Stimulated activated CD8-positive, alpha-beta memory T cell treated with anti-CD3 and anti-CD28 coated beads, Interleukin-4, amount 100 ng/mL, for 1 hour (primary cell): ENCODE results near the gene RGS3.

ENCODE experiments used
- DNase-seq, 2 donors: peaks; one replicate each; pipeline ENCODE4 v3.0.0-alpha.2; 2020; ENCODE audit warnings: low read depth in 2 of 2, low spot score in 1 of 2

The RGS3 gene

DNA sequence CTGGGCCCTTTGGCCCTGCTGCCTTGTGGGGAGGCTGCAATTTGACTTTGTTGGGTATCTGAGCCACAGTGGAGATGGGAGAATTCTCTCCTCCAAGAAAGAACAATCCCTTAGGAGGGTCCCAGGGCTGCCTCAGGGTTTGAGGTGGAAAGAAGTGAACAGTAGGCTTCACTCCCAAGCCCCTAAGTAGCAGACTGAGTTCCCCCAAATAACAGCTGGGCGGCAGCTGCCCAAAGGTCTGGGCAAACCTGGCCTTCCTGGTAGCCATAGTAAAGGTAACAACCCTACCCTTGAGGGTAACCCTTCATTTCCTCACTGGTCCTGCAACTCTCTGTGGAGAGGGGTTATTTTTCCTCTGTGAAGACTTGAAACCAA lies 746 bp downstream of the RGS3 start:
- DNase-seq = no peak

DNA sequence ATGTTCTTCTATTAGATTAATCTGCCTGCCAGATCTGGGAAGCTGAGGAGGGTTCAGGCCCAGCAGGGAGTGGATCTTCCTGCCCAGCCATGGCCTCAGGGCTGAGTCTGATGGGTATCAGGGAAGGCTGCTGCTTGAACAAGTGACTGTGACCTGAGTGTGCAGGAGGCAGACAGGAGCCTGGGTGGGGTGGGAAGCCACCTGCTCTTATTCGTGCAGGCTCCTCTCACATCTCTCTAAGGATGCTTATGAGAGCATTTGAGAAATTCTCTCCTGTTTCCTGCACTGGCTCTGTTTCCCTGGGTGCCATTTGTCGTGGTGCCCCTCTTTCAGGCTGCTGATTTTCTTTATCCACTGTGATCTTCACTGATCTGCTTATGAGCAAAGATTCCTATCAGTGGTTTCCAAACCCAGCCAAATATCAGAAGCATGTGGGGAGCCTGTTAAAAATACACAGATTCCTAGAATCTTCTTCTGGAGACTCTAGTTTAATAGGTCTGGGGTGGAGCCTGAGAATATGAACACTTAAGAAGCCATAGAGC lies 2.1 kb downstream of the RGS3 start:
- no peak for DNase-seq

DNA sequence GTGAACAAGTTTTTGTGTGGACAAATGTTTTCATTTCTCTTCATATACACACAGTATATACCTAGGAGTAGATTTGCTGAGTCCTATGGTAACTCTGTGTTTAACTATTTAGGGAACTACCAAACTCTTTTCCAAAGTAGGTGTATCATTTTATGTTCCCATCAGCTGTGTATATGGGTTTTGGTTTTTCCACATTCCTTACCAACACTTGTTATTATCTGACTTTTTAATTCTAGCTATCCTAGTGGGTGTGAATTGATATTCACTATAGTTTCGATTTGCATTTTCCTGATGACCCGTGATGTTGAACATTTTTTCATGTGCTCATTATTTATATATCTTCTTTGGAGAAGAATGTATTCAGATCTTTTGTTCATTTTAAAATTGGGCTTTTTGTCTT lies 3.7 kb downstream of the RGS3 start:
- DNase-seq = no peak

DNA sequence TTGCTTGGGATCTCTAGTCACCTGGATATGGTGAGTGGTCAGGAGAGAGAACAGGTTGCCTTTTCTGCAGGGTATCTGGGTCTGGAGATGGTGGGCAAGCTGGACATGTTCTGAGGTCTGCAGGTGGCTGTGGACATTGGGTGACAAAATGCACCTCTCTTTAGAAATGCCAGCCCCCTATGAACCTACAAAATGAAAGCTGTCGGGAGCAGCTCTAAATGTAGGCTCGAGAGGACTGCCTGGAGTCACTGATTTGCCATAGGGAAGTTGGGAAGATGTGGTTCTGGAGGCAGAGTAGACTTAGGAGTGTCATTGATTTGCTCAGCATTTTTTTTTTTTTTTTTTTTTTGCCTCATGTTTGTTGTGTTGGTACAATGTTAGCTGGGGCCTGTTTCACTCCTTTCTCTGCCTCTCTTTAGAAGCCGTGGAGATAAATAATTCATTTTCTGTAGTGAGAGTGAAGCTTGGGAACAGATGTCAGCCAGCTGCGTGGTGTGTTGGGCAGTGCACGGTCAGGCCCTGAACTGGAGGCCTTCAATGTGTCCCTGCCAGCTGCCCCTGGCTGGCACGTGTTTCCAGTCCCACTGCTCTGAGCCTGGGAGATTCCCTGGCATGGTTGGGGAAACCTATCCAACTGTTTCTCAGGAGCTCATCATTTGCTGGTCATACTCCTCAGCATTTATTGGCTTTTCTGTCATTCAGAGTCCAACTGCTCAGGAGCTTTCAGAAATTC lies 5.4 kb downstream of the RGS3 start:
- no peak for DNase-seq

DNA sequence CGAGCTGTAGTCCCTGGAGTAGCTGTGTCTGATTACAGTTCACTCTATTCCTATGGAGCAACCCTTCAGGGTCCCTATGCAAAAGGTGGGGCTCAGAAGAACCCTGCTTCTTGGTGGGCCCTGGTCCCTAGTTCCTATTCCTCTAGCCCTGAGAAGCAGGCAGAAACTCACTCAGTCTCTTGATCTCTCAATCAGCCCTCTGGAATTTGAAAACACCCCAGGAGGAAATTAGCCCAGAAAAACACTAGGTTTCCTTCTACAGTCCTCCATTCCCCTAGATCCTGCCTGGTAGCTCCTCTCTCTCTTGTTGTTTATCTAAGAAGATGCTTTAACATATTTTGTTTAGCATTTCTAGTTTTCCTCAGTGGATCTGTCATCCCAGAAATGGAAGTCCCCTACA lies 7.6 kb downstream of the RGS3 start:
- no peak for DNase-seq

DNA sequence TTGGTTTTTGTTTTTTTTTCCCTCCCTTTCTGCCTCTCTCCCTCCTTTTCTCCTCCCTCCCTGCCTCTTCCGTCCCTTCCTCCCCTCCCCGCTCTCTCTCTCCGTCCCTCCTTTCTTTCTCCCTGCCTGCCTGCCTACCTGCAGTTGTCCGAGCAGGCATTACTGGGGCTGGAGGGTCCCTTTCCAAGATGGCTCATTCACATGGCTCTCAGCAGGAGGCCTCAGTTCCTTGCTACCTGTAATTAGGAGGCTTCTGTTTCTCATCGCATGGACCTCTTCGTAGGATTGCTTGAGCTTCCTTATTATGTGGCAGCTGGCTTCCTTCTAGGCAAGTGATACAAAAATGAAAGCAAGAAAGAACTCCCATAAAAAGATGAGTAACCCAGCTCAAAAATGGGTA lies 8.0 kb downstream of the RGS3 start:
- no peak for DNase-seq

DNA sequence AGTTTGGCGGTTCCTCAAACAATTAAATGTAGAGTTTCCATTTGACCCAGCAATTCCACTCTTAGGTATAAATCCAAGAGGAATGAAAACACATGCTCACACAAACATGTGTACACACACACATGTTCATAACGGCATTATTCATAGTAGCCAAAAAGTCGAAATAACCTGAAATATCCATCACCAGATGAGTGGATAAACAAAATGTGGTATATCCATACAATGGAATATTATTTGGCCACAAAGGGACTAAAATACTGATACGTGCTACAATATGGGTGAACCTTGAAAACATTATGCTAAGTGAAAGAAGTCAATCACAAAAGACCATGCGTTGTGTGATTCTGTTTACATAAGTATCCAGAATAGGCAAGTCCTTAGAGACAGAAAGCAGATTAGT lies 8.7 kb downstream of the RGS3 start:
- DNase-seq = no peak

DNA sequence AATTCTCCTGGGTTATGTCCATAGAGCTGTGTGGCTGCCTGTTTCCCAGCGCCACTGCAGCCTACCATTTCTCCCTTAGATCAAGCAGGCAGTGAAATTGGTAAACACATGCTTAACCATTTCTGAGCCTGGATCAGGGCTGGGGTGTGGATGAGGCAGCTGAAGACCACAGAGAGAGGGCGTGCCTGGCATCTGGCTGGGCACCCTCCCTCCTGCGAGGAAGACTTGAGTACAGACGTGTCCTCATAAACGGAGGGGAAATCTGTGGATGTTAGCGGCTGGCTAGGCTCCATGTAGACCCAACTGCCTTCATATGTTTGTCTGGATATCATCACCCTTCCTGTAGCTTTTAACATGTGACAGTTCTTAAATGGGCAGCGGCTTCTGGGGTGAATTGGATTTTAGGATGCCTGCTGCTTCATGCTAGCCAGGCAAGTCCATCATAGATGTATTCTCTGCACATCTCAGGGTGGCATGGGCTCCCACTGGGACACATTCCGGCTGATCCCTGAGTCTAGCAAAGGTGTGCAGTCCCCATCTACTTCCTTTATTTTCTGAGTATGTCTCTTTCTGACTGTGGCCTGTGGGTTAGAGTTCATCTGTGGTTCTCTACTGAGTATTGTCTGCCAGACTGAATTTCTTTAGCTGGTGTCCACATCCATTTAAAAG lies 11.0 kb downstream of the RGS3 start:
- no peak for DNase-seq

DNA sequence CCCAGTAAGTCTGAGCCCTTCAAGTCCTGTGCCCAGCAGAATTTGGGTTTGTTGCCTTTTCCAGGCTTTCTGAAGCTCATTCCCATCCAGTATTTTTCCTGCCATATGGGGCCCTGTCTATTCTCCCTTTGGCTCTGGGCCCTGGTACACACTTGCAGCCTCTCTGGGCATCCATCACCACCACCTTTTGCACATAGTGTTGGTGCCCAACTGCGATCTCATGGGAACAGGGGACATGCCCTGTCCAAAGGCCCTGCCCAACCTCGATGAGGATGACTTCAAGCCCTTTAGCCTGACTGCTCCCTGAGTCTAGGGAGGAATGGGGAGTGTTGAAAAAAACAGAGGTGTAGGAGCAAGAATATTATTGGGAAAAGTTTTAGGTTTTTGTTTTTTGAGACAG lies 11.5 kb downstream of the RGS3 start:
- no peak for DNase-seq

DNA sequence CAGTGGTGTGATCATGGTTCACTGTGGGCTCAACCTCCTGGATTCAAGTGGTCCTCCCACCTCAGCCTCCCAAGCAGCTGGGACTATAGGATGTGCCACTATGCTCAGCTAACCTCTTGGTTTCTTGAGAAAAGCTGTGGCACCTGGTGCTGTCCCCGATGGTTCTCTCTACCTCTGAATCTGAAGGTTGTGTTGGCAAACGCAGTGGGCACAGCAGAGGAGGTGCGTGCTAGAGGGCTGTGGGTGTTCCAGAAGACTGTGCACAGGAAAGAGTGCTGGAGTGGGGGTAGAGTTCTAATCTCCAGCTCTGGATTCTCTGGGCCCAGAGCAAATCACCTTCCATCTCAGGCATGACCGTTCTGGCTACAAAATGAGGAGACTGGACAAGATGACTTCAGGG lies 12.5 kb downstream of the RGS3 start:
- DNase-seq = no peak

DNA sequence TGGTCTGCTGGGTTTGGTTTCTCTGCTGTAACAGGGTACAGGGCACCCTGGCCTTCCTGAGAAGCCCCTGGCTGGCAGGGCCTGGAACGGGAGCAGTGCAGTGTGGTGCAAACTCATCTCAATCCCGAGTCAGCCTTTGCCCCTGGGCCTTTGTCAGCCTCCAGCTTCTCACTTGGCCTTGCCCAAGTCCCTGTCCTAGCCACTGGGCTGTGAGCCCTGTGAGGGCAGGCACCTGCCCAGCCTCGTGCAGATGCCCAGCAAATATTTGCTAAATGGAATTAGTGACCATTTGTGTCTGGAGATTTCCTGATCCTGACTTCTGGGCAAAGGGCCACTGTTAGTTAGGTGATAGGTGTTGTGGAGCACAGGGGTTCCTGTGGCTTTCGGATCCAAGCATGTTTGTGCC lies 13.0 kb downstream of the RGS3 start:
- DNase-seq = no peak

DNA sequence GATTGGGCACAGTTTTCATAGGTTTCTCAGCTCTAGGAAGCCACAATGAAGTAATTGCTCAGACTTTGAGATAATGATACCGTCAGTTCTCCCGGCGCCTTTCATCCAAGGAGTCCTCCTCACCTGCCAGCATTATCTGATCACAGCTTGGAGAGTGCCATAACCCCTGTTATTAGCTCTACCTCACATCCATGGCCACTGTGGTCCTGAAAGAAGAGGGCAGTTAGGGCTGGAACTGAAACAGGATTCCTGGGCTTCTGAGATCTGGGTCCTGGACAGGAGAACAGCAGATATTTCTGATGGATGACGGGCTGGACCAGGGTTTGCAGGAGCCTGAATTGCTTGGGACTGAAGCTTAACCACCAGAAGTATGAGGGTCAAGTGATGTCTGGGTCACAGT lies 13.5 kb downstream of the RGS3 start:
- DNase-seq = no peak

DNA sequence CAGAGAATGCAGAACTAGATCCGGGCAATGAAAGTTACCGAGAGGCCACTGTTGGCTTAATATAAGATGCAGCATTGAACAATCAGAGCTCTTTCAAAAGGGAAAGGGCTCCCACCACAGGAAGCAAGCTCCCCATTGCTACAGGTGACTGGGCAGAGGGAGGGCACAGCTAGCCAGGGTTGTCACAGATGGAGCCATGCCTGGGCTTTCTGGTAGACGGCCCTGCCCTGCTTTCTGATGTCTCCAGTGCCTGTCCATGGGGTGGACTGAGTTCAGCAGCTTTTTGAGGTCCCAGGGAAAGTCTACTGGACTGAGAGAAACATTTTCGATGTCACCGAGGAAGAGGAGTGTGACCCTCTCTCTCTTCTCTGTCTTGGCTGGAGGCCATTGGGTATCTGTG lies 14.1 kb downstream of the RGS3 start:
- no peak for DNase-seq

DNA sequence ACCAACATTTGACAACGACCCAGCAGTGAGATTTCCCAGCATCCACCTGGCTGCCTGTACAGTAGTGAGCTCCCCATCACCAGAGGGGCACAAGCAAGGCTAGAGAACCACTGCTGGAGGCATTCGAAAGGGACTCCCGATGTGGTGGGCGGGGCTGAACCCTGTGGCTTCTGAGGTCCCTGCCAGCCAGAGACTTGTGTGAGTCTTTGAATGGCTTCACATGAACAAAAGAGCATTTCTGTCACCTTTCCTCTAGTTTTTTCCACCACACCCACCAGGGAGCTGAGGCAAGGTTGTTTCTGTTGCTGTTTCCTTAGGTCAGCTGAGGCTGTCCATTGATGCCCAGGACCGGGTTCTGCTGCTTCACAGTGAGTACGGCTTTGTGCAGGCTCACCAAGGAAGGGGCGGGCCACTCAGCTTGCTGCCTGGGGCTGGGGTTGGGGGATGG lies 15.7 kb downstream of the RGS3 start:
- peak in 1 of 2 donors; percentile 17 for DNase-seq

DNA sequence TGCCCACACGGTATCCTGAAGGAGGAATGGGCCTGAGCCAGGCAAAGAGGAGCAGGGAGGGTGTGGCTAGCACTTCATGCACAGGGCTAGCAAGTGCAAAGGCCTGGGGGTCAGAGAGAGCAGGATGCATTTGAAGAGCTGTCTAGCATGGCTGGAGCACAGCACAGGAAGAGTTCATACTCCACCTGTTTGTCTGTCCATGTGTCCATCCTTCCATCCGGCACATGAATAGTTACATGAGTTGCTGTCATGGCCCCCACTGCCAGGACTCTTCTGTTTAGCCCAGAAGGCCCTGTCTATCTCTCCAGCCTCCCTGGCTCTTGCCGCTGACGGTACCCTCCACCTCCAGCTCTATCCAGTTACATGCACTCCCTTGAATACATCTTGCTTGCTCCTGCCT lies 17.1 kb downstream of the RGS3 start:
- DNase-seq = no peak

DNA sequence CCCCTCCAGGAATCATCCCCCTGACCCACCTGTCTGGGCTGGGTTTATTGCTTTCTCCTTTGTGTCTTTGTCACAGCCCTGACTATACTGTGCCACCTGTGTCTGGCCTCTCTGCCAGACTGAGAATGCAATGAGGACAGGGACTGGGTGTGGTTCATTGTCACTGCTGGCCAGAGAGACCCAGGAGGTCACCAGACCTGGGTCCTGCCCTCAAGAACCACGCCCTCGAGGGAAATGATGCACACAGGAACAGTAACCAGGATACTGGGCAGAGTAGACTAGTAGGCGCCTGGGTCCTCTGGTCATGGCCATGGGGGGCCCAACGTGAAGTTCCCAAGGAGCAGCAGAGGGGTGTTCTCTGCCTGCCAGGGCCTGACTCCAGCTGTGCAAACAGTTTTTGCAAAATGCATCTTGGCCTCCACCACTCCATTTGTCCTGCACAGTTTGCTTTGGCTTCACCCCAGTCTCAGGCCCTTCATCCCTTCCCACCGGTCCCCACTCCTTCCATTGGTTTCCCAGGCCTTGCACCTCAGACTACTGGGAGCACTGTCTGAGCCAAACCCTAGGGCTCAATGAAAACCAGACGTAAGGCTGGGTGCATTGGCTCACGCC lies 17.8 kb downstream of the RGS3 start:
- no peak for DNase-seq

DNA sequence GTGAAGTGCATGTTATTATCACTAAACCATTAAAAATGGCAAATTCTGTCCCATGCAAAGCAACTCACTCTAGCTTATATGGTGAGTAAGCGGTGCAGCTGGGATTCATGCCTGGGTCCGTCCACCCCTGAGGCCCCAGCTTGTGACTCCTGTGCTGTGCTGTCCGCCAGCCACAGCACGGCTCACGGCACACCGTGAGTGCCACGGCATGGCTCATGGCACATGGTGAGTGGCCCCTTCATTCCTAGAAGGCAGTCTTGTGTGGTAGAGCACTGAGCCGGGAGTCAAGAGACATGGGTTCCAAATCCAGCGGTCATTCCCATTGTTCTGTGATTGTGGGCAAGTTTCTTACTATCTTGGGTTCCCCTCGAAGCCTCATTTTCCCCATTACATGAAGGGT lies 18.8 kb downstream of the RGS3 start:
- DNase-seq = no peak

DNA sequence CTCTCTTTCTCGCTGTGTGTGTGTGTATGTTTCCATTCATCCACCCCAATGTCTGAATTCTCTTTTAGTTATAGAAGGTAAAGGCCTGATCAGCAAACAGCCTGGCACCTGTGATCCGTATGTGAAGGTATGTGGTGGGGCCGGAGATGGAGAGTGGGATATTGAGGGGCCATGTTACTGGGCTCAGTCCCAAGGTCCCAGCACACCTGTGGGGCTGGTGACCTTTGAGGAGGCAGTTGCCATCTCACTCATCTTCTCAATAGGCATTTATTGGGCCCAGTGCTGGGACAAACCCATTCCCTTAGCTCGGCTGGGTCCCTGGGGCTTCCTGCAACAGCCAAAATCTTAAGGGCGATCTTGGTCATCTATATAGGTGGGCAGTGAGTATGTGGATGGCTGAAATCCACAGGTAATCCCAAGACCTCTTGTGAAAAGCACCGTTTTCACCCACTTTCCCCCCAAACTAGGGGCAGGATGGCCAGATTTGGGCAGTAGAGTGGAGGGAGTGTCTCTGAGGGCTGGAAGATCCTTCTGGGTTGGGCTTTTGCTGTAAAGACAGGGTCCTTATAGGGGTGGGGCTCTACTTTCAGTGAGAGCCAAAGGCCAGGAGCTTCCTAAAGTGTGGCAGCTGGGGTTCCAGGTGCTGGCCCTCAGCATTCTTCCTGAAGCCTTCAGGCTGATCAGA lies 19.6 kb downstream of the RGS3 start:
- DNase-seq = no peak

DNA sequence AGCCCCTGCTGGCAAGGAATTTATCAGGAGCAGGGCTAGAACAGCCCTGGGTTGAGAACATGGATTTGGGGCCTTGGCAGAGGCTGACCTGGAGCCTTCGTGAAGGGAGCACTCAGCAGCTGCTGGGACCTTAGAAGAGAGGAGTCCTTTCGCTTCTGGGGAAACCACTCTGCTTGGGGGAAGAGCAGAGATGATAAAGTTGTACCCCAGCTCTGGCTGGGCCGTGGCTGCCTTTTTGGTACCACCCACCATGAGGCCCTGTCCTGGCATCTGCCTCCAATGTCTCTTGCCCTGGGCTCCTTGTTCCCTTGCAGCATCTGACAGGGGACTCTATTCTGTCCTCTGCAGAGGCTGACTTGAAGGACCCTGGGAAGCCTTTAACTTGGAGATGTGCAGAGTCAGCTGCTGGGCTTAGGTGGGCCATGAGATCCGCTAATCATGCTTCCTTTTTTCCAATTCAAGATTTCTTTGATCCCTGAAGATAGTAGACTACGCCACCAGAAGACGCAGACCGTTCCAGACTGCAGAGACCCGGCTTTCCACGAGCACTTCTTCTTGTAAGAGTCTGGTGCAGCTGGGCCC lies 20.2 kb downstream of the RGS3 start:
- no peak for DNase-seq

DNA sequence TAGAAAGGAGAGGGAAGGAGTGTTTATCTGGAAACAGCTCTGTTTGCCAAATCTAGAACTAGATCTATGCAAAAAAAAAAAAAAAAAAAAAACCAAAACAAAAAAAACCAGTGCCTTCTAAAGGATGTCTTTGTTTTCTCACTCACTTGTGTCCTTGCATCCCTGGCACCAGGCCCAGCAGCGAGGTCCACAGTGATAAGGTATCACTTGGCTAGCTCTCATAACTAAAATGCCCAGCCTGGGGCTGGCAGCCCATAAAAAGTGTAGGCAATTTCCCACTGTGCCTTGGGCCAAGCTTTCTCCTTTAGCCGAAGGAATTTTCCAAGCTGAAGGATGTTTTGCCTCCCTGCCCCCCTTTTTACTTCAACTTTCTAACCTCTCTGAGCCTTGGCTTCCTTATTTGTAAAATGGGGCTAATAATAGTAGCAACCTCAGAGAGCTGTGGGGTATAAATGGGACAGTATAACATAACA lies 20.8 kb downstream of the RGS3 start:
- DNase-seq = no peak

DNA sequence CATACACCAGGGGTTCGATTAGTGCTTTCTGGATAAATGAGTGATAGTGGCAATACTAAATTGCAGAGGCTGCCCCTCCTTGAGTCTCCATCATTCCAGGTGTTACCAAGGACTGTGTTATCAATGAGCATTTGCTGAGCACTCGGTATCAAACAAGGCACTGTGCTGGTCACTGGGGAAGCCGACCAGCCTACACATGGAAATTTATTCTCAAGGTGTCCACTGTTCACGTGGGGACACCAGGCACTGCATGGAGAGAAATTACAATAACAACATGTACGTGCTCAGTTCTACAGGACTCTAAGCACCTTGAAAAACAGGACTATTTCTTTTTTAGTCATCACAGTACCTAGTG lies 22.2 kb downstream of the RGS3 start:
- no peak for DNase-seq
